ENCODE measurements around the gene SSH3.

- no peak for TF ChIP-seq POLR2AphosphoS5 (IDR thresholded peaks at IDR 0.05)
- no peak for TF ChIP-seq CTCF (IDR thresholded peaks at IDR 0.05; ENCODE audit: poor library complexity, severe bottlenecking)
- no peak for TF ChIP-seq EP300 (conservative IDR thresholded peaks at IDR 0.05; ENCODE audit: poor library complexity, severe bottlenecking)
These were observed 18.7 kb downstream of the SSH3 start for GRCh38 chr11:67322049-67322448.

Data from neural cell (in vitro differentiated cells).